ENCODE results near the gene DUOXA2.
"Not testable (repeated sequence)": the region's sequence is repeated elsewhere in the genome, so short reads cannot be mapped to it uniquely, and the experiment has no call there.

DNA sequence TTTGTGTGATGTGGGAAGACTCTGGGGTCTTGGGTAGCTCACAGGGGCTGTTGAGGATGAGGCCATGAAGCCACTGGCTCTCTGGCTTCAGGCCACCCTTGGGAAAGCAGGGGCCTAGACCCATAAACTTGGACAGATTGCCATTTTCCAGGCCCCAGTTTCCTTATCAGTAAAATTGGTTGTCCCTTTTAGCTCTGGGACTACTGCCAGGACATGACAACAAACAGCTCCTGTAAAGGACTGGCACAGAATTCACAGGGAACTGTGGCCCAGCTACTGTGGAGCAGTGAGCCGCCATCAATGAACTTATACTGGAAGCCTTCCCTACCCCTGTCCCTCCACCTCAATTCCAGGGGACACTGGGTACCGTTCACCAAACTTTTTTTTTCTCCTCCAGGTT is 36.7 kb upstream of the DUOXA2 start:
- TF ChIP-seq SUZ12 (IDR thresholded peaks at IDR 0.05; ENCODE audit: extremely low read depth, insufficient read depth, insufficient read length); YY1 (IDR thresholded peaks at IDR 0.05; ENCODE audit: insufficient read depth, insufficient read length): not testable (repeated sequence)
